GM19025 (cell line): ENCODE measurements around the gene TXN2.
"Not testable (repeated sequence)": the region's sequence is repeated elsewhere in the genome, so short reads cannot be mapped to it uniquely, and the experiment has no call there.

Experiments
- ATAC-seq: cut with Tn5 transposase; IDR thresholded peaks from one replicate; pipeline ENCODE4 v1.9.1; 2021; ENCODE audit warnings: mild to moderate bottlenecking, low read depth, moderate library complexity; ENCODE audit not compliant: unreplicated experiment

Gene TXN2, protein sequence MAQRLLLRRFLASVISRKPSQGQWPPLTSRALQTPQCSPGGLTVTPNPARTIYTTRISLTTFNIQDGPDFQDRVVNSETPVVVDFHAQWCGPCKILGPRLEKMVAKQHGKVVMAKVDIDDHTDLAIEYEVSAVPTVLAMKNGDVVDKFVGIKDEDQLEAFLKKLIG

DNA sequence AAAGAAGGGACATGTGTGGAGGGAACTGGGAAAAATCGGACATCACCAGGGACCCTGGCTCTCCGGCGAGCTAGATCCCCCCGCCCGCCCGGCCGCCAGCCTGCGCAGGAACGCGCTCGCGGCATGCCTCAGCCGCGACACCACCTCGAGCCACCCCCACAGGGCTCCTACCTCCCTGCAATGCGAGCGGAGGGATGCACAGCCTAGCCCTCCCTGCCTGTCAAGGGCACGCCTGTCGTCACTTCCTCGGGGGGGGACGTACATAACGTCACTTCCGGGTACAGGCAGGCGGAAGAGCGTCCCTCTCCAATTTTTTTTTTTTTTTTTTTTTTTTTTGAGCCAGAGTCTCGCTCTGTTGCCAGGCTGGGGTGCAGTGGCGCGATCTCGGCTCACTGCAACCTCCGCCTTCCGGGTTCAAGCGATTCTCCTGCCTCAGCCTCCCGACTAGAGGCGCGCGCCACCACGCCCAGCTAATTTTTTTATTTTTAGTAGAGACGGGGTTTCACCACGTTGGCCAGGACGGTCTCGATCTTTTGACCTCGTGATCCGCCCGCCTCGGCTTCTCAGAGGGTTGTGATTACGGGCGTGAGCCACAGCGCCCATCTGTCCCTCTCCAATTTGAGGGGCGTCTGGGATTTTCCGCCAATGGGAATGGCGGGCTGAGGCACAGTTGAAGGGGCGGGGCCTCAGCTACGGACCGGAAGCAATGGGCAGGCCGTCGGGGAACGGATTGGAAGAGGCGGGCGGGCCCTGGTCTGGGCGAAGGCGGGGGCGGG lies at the start of gene TXN2:
Gene TXN2 (minus strand): TSS at position 248 of the 776 bp plus-strand sequence. CDS start 803 bp downstream, outside the sequence.
- ATAC-seq, result peak; percentile 75

DNA sequence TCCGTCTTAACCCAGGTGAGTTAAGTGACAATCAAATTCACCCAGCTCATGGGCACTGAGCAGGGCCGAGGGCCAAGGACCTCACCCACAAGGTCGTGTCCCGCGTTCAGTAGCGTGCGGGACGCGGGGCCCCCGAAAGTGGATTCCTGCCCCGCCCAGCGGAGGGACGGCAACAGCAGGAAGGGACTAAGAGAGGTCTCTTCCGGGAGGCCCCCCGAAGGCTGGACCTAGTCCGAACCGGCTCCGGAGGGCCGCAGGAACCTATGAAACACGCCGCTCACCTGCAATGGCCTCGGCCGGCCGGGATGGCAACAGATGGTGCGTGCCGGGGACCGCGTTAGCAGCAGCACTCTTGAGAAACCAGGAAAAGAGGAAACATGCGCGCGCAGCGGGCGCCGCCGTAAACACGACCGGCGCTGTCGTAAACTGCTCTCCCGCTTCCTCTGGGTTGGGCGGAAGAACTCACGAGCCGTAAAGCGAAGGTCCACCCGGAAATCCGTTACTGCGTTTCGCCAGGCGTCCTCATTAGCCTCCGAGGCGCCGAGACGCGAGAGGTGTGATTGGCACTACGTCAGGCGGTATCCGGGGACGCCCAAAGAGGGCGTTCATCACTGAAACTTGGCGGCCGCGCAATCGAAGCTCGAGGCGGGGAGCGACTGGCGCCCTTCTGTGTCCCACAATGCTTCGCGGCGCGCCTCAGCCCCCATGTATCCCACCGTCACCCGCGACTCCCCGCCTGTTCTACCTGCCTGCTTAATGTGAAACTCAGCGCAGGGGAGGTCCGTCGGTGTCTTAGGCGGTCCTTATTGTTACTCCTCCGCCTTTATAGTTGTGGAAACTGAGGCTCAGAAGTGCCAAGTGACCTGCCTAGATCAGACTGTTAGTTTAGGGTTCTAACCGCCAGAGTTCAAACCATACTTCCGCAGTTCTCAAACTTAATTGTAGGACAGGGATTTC lies 47.6 kb upstream of the TXN2 start, which contains the start of gene EIF3D:
Gene EIF3D (minus strand): TSS at position 372 of the 957 bp plus-strand sequence. CDS start 3,045 bp downstream, outside the sequence.
- peak; percentile 95 for ATAC-seq

DNA sequence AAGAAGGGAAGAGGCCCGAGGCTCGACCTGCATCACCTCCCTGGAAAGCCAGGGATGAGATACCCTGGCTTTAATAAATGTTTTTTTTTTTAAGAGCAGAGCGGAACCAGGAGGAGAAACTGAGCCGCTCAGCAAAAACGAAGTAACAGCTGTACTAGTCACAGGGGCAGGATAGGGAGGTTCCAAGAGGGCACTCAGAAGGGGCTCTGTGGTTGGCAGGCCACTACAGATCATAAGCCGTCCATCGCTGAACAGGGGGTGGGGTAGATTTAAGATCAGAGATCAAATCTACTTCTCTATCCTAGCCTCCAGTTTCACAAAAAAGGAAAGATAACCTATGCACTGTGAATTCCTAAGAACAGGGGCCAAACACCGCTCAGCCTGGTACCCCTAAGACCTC lies 46.9 kb upstream of the TXN2 start:
- ATAC-seq, result no peak

DNA sequence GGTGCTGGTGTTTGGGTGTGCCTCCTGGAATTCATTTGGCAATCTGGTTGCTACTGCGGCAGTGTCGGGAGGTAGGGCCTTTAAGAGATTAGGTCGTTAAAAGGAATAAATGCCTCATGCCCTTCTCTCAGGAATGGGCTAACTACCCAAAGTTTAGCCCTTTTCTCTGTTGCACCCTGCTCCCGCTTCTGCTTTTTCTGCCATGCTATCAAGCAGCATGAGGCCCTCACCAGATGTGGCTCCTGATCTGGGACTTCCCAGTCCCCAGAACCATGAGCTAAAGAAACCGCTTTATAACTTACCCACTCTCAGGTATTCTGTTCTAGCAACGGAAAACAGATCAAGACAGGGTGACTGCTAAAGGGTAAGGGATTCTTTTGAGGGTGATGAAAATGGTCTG lies 41.2 kb upstream of the TXN2 start:
- no peak for ATAC-seq

DNA sequence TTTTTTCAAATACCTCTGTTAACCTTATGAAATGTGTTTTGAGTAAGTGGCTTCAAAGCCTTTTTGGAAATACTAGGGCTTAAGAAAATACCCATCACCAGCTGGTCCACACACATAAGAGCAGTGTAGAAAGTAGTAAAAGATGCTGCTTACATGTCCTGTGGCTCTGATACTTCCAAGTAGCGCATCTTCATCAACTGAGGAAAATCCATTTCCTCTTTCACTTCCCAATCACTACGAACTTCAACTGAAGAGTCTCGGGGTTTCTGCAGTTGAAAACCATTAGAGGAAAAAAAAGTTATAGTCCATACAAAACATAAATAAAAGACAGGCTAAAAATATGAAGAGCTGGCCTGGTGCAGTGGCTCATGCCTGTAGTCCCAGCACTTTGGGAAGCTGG lies 39.0 kb upstream of the TXN2 start:
- no peak for ATAC-seq

DNA sequence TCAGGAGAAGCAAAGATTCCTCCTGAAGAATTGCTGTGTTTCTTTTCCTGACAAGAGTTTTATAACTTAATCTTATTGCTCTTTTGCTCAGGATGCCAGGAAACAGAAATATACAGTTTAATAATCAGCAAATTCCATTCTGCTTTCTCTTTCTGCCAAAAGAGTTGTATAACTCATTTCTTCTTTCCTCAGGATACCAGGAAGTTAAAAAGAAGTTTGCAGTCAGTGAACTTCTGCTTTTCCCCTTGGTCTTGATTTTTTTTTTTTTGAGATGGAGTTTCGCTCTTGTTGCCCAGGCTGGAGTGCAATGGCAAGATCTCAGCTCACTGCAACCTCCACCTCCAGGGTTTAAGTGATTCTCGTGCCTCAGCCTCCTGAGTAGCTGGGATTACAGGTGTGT lies 38.5 kb upstream of the TXN2 start:
- ATAC-seq, result not testable (repeated sequence)

DNA sequence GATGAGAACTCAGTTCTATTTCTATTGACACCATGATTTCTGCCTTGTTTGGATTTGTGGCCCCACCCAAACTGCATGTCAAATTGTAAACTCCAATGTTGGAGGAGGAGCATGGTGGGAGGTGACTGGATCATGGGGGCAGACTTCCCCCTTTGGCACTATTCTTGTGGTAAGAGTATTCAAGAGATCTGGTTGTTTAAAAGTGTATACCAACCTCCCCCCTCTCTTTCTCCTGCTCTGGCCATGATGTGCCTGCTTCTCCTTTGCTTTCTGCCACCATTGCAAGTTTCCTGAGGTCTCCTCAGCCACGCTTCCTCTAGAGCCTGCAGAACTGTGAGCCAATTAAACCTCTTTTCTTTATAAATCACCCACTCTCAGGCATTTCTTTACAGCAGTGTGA lies 33.3 kb upstream of the TXN2 start:
- no peak for ATAC-seq

DNA sequence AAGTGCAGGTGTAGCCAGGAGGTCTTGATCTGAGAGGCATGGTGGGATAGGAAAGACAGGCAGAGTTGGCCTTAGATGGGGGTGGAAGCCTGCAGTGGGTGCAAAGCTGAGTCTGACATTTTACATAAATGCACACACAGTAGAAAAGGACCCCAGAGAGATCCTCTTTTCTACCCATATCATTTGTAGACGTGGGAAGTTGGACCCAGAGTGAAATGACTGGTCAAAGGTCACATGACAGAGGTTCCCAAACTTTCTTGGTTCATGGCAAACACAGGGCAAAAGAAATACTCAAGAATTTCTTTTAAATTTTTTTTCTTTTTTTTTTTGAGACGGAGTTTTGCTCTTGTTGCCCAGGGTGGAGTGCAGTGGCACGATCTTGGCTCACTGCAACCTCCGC lies 31.6 kb upstream of the TXN2 start:
- ATAC-seq, result no peak

DNA sequence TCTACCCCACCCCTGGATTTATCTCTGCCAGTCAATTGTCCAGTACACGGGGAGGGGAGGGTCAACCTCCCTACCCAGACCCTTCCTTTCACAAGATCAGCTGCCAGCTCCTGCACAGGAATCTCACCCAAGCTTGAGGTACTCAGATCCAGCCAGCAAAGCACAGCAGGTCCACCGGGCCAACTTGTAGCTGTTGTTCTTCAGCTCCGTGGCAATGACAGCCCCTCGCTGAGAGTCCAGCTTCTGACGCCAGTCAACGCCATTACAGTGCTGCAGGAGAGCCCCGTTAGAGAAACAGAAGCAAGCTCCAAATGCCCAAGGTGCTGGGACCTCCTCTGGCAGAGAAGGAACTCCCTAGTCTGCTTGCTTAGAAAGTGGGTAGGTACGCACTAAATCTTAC lies 30.9 kb upstream of the TXN2 start:
- no peak for ATAC-seq

DNA sequence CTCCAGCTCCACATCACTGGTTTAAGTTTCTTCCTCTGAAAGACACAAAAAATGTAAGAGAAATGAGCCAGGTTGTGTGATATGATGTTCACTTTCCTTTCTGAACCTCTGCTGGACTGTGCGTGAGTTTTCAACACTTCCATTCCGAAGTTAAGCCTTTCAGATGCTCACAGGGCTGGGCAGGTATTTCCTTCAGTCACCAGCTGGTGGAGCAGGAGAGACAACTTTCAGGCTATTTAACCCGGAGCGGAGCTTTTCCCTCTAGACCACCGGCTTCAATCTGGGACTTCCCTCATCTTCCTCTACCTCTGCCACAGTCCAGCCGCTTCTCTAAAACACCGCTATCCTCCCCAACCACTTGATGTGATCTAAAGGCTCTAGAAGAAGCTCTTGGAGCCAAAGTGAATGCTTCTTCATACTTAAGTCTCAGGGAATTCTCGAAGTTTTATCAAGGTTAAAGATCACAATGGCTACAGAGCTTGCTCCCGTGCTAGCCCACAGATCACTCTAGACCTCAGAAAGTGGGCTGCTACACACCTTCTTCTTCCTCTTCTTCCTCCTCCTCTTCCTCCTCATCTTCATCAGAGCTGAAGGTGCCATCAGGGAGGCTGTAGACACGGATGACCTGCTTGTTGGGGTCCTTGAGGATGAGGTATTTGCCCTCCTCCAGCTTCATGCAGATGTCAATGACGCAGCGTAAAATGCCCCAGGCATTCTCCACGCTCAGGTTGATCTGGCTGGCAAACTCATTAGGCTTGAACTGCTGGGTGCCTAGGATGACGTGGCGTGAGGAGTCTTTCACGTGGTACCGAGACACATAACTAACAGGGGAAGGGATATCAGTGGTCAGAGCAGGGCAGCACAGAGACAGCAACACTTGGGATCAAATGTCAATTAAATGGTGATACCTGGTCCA lies 29.8 kb upstream of the TXN2 start:
- ATAC-seq, result no peak

DNA sequence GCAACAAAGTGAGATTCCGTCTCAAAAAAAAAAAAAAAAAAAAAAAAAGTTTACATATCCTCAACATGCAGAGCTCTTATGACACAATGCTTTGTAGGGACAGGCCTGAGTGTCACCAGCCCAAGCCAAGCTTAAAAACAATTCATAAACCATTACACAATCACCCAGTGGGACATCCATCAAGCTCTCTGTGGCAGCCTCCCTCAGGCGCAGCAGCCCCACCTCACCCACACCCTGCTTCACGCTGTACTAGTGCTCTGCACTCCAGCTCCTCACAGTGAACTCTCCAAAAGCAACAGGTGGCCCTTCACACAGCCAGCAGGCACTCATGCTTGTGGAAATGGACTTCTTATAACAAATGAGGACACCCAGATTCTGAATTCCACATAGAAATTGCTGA lies 28.9 kb upstream of the TXN2 start:
- ATAC-seq, result no peak

DNA sequence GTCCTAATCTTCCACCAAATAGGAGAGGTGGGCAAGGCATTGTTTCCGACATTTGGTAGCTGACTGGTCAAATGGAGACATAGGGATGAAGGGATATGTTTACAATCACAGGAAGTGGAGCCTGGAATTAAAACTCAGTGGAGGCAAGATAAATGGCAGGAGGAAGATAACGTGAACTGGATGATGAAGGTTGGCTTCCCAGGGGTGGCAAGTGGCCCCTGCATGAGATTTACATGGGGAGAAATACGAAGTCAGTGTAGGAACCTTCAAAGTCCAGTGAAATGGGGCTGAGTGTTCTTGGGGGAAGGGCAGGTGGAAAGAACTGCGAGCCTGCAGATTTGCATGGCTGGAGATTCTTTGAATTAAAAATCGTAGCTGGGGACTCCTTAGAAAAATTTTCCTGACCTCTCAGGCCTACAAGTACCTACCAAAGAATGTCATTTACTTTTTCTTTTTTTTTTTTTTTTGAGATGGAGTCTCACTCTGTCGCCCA lies 26.1 kb upstream of the TXN2 start:
- ATAC-seq, result no peak

DNA sequence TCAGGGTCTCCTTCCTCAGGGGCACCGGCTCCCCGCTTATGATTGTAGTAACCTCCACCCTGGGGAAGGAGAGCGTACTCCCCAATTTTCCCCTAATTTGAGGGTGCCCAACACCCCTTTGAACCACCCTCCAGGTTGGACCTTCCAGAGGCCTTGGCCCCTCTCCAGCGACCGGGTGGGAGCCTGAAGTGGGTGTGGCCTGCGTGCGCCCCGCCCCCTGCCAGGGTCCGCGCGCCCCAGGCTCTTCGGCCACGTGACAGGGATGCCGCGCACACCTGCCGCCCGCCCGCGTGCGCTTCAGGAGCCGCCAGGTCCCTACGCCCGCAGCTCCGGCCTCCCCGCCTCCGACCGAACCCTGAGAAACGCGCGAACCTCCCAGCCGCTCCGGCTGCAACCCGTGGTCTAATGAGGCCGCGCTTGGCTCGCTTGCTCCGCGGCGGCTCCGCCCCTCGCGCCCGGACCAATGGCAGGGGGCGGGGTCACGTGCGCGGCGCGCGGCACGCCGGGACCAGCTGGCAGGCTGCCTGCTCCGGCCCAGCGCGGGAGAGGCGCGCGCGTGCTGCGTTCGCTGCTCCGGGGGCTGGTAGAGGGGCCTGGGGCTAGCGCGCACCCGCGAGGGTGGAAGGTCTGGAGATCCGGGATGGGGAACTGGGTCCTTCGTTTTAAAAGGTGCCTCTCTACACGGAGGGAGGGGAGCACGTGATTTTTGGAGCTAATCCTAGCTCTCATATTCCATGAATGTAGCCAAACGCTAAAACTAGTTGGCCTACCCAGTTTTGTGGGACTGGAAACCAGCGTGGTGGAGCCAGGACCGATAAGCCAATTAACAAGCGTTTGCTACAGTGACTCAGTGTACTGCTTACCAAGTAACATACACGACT lies 25.4 kb upstream of the TXN2 start, which contains the start of gene FOXRED2:
Gene FOXRED2 (minus strand): TSS at position 404 of the 881 bp plus-strand sequence. CDS start 618 bp downstream, outside the sequence.
- ATAC-seq, result peak; percentile 78

DNA sequence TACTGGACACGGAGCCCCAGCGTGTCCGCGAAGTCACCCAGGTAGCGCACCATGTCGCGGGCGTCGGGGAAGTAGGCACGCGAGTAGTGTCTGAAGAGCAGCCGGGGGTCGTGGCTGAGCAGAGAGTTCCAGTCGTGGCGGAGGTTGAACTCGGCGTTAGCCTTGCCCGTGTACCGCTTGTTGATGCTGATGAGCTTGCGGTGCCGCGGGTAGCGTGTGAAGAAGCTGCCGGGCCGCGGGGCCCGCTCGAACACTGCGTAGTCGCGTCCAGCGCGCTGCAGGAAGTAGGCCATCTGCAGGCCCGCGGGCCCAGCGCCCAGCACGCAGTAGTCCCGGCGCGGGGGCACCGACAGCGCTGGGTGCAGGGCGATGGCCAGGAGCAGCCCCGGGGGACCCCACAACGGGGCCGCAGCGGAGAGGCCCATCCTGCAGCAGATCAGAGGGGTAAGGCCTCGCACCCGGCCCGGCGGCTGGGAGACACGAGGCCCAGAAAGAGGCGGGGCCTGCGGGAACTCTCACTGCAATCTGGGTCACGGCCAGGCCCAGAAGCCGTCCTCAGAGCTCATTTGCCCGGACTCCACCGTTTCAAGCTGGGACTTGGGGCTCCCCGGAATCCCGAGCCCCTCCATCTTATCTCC lies 24.7 kb upstream of the TXN2 start:
- ATAC-seq, result no peak

DNA sequence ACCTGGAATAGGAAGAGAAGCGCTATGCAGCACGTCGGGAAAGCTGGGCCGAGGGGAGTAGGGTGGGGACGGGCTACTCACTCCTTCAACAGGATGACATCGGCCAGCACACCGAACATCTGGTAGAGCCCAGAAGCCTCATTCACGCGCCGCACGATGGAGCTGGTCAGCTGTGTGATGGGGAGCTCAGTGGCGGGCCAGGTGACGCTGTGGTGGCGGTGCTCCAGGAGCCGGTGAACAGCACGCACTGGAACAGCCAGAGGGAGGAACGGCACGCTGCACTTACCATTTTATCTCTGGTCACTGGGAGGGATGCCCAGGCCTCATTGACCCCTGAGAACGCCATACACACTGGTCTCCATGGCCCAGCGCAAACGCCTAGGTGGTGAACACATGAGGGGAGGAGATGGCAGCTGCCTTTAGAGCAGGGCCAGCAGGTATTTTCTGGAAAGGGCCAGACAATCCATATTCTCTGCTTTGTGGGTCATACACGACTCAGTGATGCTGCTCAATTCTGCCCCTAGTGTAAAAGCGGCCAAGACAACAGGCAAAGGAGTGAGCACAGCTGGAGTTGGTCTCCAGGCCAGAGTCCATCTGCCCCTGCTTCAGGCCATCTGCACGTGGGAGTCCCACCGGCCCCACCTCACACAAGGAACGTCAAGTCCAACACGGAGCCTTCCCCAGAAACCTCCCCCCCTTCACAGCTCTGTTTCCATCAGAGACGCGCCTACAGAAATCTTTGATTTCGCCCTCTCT lies 16.6 kb upstream of the TXN2 start:
- no peak for ATAC-seq

DNA sequence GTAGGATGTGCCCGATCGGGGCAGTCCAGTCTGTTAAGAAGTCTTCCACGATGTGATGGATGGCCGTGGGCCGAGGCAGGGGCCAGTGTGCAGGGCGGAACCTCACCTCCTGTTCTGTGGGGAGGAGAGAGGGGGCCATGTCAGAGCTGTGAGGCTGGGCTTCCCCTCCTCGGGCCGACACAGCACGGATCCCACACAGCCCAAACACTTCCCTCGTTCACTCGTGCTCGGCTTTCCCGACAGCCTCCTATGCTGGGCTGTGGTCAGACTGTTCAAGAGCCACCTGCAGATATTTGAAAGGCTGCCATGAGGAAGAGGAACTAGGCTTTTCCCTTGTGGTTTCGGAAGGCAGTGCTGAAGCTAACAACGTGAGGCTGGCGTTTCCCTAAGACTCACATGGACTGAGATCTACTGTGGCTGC lies 12.3 kb upstream of the TXN2 start:
- no peak for ATAC-seq

DNA sequence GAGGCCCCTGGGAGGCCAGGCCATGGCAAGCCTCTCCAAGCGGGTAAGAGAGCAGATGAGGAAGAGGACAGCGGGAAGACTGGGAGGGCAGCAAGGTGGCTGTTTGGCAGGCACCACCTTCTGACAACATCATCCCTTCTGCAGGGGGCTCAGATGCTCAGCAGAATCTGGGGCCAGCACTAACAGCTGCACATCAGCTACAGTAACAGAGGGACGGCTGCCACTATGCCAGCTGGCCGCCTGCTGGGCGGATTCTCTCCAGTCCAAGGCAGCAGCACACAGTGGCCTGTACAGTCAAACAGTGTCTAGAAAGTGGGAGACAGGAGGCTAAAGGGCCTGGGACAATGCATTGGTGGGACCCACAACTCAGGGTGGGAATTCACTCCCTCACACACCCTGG lies 10.7 kb upstream of the TXN2 start:
- no peak for ATAC-seq

DNA sequence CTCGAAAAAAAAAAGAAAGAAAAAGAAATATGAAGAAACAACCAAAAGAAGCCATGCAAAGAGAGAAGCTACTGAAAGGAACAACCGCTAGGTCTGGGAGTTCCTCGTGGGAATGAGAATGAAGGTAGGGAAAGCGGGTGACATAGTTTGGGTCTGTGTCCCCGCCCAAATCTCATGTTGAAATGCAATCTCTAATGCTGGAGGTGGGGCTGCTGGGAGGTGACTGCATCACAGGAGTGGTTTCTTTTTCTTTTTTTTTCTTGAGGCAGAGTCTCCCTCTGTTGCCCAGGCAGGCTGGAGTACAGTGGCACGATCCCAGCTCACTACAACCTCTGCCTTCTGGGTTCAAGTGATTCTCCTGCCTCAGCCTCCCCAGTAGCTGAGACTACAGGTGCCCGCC lies 9.7 kb upstream of the TXN2 start:
- no peak for ATAC-seq
